Glomerular visceral epithelial cell (primary cell): ENCODE data around the gene PCNX4.
A peak's percentile ranks its signal among the peaks of the same experiment; 100 is the strongest.

ENCODE experiments used
- DNase-seq: peaks from one replicate; pipeline ENCODE4 v3.0.0-alpha.2; 2016; ENCODE audit errors: extremely low spot score

Gene PCNX4

DNA sequence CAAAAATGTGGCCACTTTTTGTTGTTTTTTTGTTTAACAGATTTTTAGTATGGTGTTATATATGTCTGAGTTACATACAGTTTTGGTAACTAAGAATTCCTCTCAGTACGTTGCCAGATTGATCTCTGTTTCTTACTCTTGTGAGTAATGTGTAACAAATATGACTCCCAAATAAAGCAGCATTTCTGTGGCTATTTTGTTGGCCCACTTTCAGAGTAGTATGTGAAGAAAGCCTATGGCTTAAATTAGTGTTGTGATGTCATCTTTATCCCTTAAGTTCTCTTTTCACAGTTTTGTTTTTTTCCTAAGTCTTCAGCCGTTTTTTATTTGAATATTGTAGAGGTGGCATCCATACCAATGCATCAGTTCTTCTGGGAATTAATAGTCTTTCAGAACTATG, 10.7 kb downstream of the PCNX4 start:
- peak; percentile 38 for DNase-seq

GRCh38 chr14:60106339-60106738, 14.6 kb downstream of the PCNX4 start:
- peak; percentile 74 for DNase-seq

DNA sequence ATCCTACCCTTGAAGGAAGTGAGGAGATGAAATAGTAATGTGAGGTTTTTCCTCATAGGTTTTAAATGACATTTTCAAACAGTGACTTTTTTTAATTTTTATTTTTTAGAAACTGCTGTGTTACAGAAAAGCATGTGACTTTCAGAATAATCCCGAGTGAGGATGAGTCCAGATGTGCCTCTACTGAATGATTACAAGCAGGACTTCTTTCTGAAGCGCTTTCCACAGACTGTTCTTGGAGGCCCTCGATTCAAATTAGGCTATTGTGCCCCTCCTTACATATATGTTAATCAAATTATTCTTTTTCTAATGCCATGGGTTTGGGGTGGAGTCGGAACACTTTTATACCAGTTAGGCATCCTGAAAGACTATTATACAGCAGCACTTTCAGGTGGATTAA, 15.8 kb downstream of the PCNX4 start:
- DNase-seq = no peak

DNA sequence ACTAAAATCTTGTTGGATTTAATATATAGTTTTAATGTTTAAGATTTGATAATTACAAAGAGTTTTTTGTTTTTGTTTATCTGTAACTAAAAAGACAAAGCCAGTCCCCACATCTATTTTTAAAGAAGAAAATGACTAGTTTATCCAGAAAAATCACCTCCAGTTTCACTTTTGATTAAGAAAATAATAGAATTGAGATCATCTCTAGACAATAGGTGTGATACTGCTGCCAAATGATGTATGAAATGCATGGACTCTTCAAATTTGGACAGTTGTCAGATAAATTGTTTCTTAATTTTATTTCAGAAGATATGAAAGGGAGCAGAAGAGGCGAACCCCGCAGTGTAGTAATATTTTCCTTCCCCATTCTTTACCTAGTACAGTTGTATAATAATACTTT, 20.0 kb downstream of the PCNX4 start:
- DNase-seq = no peak

- no peak for DNase-seq
Observed at GRCh38 chr14:60114881-60115280, 23.2 kb downstream of the PCNX4 start.

GRCh38 chr14:60116181-60116580, 24.5 kb downstream of the PCNX4 start:
- DNase-seq = no peak

DNA sequence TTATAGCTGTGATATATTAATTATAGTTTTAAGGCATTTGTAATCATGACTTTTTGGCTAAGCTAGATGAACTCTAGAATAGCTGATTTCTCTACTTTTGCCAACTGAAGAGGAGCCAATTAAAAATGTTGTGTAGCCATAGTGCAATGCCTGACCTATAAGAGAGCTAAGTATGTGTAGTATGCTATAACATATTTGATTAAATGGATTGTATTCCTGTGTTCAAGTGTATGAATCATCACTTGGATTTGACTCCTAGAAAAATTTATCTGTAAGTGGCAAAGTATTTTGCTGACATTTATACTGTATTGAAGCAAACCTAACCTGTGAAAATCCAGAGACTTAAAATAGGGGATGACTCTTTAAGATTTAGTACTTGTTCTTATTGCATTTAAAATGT, 34.2 kb downstream of the PCNX4 start:
- DNase-seq = no peak

DNA sequence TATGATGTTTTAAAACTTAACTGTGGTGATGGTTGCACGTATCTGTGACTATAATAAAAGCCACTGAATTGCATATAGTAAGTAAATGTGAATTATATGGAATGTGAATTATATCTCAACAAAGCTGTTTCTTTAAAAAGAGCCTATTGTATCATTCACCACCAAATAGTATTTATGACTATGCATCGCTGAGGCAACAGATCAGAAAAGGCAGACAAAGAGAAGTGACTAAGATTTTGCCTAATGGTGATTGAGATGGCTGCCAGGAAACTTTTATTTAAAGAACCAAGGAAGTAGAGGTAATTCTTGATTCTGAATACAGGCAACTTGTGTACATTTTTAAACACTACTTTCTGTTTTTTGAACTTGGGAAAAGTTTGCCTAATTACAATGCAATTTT, 41.8 kb downstream of the PCNX4 start:
- DNase-seq = no peak

DNA sequence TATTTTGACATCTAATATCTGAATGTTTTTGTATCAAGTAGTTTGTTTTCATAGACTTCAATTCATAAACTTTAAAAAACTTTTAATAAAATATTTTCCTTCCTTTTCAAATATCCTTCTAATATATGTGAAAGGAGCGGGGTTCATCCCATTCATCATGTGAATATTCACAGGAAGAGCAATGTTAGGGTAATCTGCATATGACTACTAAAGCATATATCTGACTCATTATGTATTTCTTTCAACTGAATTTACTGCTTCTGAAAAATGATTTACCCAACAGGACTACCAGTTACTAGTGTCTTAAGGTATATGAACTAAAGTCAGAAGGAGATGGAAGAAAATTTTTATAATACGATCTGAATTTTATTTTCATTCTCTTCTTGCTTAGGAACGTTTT, 43.0 kb downstream of the PCNX4 start:
- DNase-seq = no peak

GRCh38 chr14:60151715-60152114, 60.0 kb downstream of the PCNX4 start:
- DNase-seq = peak; percentile 81

DNA sequence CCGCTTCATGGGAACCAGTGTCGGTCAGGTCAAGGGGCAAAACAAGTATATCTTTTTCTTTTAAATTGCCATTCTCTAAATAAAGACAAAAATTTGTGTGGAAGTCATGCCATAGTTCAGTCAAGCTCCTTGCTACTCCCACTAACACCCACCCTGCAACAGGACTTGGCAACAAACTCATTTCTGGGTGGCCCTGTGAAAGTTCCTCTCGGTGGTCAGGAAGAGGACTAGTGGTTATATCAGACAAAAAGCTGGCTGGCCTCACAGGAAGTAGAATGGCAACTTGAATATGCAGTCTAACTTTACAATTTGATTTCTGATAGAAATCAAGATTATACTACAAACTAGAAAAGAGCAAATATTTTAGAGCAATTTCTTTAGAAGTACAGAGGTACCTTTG, 62.3 kb downstream of the PCNX4 start:
- DNase-seq = no peak

GRCh38 chr14:60154671-60155070, 62.9 kb downstream of the PCNX4 start:
- DNase-seq = no peak

DNA sequence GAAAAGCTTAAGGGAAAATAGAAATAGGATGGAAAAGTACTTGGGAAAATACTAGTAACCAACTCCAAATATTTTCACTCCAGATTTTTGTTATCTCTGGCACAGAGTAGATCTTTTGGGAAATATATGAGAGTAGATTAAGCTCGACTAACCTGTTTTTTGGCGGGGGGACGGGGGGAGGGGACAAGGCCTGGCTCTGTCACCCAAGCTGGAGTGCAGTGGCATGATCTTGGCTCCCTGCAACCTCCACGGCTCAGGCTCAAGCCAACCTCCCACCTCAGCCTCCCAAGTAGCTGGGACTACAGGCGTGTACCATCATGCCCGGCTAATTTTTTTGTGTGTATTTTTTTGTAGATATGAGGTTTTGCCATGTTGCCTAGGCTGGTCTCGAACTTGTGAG, 68.7 kb downstream of the PCNX4 start:
- no peak for DNase-seq

GRCh38 chr14:60161196-60162107, 69.7 kb downstream of the PCNX4 start:
- DNase-seq = no peak

- no peak for DNase-seq
Observed at GRCh38 chr14:60163693-60164092, 72.0 kb downstream of the PCNX4 start.

GRCh38 chr14:60164404-60164711, 72.6 kb downstream of the PCNX4 start:
- DNase-seq = no peak

DNA sequence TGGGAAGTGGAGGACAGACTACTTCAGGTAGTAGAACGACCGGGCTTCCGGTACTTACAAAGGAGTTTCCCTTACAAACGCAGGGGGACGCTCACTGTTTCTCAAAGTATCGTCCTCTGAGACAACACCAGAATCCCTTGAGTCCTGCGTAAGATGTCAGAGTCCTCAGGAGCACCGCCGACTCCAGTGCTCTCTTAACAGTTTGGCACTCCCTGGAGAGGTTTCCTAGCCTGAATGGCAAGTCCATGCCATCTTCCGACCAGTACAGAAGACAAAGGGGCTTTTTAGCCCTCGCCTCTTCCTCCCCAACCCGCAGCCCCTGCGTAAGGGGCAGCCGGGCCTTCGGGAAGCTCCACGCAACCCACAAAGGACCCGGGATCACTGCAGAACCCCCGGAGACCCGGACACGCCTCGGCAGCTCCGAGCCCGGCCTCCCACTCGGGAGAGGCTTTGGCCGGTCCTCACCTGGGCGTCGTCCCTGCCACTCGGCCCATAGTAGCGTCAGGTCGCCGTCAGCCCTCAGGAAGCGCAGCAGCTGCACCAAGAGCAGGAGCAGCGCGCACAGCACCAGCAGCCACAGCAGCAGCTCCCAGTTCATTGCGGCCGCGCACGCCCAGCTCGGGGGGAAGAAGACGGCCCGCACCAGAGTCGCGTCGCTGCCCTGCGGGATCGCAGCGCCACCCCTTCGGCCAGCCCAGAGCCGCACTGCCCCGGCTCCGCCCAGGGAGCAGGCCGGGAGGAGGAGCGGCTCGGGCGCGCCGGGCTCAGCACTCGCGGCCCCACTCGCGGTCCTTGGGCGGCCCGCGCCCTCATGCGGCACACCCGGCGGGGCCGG, 73.2 kb downstream of the PCNX4 start, which contains the start of gene DHRS7:
DHRS7 (minus strand) TSS at position 687 of the 835 bp plus-strand sequence; CDS start at position 598, 89 bp downstream.
- DNase-seq = peak; percentile 87

GRCh38 chr14:60165547-60165876, 73.8 kb downstream of the PCNX4 start:
- DNase-seq = no peak

DNA sequence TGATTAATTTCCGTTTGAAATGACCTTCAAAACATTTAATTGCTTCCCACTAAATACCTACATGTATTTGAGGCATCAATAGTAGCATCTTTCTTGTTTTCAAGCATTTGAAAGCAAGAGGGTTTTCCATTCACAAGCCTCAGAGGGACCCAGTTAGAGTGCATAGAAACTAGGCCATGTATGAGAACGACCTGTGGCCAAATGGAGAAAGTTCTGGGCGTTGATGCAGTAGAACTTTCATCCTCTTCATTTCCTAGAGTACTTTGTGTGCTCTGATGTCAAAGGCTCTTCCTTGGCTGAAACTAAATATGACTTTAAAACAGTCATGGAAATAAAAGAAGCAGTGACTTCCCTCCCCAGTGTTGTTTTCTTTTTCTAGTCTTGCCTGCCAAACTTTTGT, 74.4 kb downstream of the PCNX4 start:
- no peak for DNase-seq

- DNase-seq = no peak
Observed at GRCh38 chr14:60169722-60170121, 78.0 kb downstream of the PCNX4 start.

DNA sequence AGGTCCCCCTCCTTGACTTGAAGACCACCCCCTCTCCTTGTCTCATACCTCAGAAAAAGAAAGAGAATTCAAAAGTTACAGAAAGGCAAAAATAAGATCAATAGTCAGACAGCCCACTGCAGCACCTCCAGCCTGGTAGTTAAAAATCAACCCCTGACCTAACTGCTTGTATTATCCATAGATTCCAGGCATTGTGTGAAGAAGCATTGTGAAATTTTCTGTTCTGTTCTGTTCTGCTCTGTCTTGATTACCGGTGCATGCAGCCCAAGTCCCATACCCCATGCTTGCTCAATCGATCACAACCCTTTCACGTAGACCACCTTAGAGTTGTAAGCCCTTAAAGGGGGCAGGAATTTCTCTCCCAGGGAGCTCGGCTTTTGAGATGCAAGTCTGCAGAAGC, 79.2 kb downstream of the PCNX4 start:
- DNase-seq = no peak

GRCh38 chr14:60171690-60172089, 80.0 kb downstream of the PCNX4 start:
- DNase-seq = no peak
